Lower leg skin (tissue), 4 donors: Measurements from ENCODE around the gene RERE. TPM values are rescaled to one million over a fixed set of nuclear protein-coding genes. Genes with fewer than 3 reads are reported as not detected.

ENCODE experiments used
- DNase-seq, 2 donors: peaks; one replicate each; pipeline ENCODE4 v3.0.0-alpha.2; 2019; ENCODE audit warnings: low spot score in 2 of 2
- H3K4me3 ChIP-seq: fragments of 200-600 bp; sonication (generic); 2 replicates; pipeline ENCODE4 v1.5.1; 2017; ENCODE audit warnings: mild to moderate bottlenecking, low read depth; ENCODE audit not compliant: poor library complexity, severe bottlenecking
- POLR2A ChIP-seq, 2 donors: fragments of 450-650 bp; IDR thresholded peaks; one replicate each; pipeline ENCODE4 v1.6.1; 2016 to 2017; ENCODE audit warnings: antibody characterized with exemption in 2 of 2, mild to moderate bottlenecking in 1 of 2, moderate library complexity in 1 of 2
- WGBS, 2 donors: methylation state at CpG; one replicate each; pipeline ENCODE4 v1.1.5; 2018; 5-methylcytosine and 5-hydroxymethylcytosine counted together
- intact Hi-C: fragments of 100-400 bp; cut with DNase I; formaldehyde crosslinking; loops from one replicate; pipeline ENCODE4 v1.15.0; 2023; ENCODE audit warnings: low total_unique reads
- total RNA-seq, 4 donors: library from RNA; depleted of rRNA; stranded (reverse); fragments of >200 nt; gene quantifications; one replicate each; pipeline ENCODE4 v1.1.0, GENCODE V29; 2016
- TF ChIP-seq, protein P1 (sequence below), 3 donors: fragments of 450-650 bp; IDR thresholded peaks; one replicate each; pipeline ENCODE4 v1.5.1; 2016; ENCODE audit warnings: antibody characterized with exemption in 3 of 3, mild to moderate bottlenecking in 3 of 3, moderate library complexity in 2 of 3

RERE gene
- total RNA-seq, 4 donors from 2014 or later = 41.0 to 84.9 (median 76.8) TPM

DNA sequence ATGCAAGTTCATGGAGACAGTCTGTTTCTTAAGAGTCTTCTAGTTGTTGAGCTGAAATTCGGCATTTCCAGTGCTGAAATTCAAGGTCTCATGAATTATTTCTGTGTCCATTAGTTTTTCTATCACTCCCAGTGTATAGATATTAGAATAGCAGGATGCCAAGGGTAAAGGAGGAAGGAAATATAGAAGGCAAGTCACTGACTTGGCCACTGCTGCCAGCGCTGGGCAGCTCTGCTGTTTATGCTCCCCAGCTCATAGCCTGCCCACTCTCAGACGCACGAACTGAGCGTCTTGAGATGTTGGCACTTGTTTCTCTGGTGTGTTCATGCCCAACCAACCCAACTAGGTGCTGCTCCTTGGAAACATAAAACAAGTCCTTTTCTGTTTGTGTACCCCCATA is 389.5 kb downstream of the RERE start:
- intact Hi-C loops = no loop called here

DNA sequence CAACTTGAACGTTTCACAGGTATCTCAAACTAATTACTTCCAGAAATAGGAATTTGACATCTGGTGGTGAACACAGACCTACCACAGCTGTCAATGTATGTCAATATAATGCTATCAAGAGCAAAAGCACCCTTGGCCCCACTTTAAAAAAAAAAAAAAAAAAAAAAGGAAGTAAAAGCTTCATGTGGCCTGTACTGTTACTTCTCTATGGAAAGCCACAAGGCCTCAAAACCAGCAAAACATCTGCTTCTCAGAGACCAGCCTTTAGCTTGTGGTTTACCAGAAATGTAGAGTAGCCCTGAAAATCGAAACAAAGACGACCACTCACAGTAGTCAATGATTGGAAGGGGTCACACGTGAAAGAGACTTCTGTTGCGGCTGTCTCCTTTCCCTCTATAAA is 389.9 kb downstream of the RERE start:
- intact Hi-C loops = no loop called here
- TF ChIP-seq, protein P1, sequence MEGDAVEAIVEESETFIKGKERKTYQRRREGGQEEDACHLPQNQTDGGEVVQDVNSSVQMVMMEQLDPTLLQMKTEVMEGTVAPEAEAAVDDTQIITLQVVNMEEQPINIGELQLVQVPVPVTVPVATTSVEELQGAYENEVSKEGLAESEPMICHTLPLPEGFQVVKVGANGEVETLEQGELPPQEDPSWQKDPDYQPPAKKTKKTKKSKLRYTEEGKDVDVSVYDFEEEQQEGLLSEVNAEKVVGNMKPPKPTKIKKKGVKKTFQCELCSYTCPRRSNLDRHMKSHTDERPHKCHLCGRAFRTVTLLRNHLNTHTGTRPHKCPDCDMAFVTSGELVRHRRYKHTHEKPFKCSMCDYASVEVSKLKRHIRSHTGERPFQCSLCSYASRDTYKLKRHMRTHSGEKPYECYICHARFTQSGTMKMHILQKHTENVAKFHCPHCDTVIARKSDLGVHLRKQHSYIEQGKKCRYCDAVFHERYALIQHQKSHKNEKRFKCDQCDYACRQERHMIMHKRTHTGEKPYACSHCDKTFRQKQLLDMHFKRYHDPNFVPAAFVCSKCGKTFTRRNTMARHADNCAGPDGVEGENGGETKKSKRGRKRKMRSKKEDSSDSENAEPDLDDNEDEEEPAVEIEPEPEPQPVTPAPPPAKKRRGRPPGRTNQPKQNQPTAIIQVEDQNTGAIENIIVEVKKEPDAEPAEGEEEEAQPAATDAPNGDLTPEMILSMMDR (IDR thresholded peaks at IDR 0.05) = no peak
- no peak for TF ChIP-seq POLR2A (IDR thresholded peaks at IDR 0.05)
- H3K4me3 ChIP-seq = no peak overlapping the region
- DNase-seq = no peak
- WGBS, 2 donors = 72 to 74% methylated on average over 5 of the region's 5 CpGs

More for the DNA sequence above, 389.5 kb downstream of the RERE start:
- 68 to 85% methylated on average over 5 of the region's 5 CpGs for WGBS, 2 donors
- TF ChIP-seq, protein P1 (IDR thresholded peaks at IDR 0.05) = no peak
- TF ChIP-seq POLR2A (IDR thresholded peaks at IDR 0.05) = no peak
- no peak for DNase-seq
- no peak overlapping the region for H3K4me3 ChIP-seq

DNA sequence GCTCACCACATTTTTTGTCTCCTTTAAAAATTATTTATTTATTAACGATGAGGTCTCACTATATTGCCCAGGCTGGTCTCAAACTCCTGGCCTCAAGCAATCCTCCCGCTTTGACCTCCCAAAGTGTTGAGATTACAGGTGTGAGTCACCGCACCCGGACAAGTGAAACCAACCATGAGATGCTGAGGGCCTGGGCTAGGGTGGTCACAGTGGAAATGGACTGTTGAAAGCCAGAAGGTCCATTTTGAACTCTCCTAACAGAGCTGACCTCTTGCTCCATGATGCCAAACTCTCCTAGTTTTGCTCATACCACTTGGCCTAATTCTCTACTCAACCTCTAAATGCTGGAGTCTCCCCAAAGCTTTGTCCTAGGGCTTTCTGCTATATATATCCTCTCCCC is 390.4 kb downstream of the RERE start:
- no peak overlapping the region for H3K4me3 ChIP-seq
- no peak for DNase-seq
- 89 to 94% methylated on average over 4 of the region's 4 CpGs for WGBS, 2 donors
- TF ChIP-seq, protein P1 (IDR thresholded peaks at IDR 0.05) = no peak
- TF ChIP-seq POLR2A (IDR thresholded peaks at IDR 0.05) = no peak
- intact Hi-C loops = no loop called here

DNA sequence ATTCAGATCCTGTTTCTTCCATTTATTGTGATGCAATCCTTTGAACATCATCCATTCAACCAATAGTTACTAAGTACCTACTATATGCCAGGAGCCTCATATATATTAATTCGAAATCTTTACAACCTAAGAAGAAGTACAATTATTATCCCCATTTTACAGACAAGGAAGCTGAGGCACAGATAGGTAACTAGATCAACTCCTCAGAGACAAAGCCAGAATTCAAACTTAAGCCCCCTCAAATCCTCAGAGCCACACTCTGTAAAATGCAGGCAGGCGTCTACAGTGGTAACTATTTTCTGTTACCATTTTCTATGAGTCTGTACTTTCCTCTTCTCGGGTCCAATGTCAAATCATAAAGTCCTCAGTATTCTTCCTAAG is 391.7 kb downstream of the RERE start:
- no peak overlapping the region for H3K4me3 ChIP-seq
- WGBS, 2 donors = 96 to 99% methylated on average over 3 of the region's 3 CpGs
- DNase-seq = no peak
- intact Hi-C loops = no loop called here
- TF ChIP-seq POLR2A (IDR thresholded peaks at IDR 0.05) = no peak

DNA sequence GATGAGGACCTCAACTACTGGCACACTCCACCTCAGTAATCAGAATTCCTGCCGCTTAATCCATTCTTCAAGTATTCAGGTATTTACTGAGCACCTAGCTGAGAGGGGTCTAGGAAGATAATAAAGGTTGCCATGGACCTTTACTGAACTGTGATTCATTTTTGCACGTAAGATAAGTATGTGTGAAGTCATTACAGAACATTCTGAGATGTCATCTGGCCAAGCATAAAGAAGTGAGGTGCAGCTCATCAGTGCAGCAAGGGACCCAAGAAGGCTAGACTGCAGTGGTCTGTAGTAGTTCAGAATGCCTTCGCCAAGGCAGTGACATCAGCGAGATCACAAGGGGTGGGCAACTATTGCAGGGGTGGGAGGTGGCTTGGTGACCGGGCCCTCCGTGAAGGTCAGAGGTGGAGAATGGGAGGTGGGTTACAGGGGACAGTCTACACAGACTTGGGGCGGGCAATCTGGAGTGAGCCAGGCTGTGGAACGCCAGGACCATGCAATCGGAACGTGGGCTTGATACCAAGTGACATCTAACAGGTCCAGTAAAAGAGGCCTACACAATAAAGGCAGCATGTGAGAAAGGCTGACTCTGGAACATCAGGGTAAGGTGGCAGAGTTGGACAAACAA is 392.2 kb downstream of the RERE start:
- TF ChIP-seq POLR2A (IDR thresholded peaks at IDR 0.05) = no peak
- TF ChIP-seq, protein P1 (IDR thresholded peaks at IDR 0.05) = no peak
- intact Hi-C loops = no loop called here
- no peak overlapping the region for H3K4me3 ChIP-seq
- DNase-seq = no peak
- WGBS, 2 donors = 89 to 92% methylated on average over 10 of the region's 10 CpGs

DNA sequence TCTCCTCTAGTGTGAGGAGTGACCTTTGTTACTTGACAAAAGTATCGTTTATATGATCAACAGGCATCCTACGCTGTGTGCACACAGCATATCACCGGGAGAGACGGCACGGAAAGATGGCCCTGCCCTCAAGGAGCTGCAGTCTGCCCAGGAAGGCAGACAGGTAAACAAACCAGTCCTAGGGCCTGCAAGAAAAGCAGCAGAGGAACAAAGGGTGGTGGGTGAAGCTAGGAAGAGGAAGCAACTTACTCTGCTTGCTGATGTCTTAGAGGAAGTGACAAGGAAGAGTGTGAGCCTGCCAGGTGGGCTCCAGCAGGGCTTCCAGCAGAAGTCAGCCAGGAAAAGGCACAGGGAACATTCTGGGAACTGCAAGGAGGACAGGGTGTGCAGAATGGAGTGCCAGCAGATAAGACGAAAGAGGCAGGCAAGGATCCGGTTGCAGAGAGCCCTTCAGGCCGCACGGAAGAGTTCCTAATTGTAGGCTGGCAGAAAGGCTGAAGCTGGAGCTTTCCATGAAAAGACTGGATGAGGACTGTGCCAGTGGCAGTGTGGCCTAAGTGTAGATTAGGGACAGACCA is 392.8 kb downstream of the RERE start:
- WGBS, 2 donors = 14 to 24% methylated on average over 9 of the region's 9 CpGs
- DNase-seq = peak in 1 of 2 donors; percentile 73
- no peak for TF ChIP-seq POLR2A (IDR thresholded peaks at IDR 0.05)
- TF ChIP-seq, protein P1 (IDR thresholded peaks at IDR 0.05) = no peak
- intact Hi-C loops = no loop called here
- peak overlapping the region; percentile 57 for H3K4me3 ChIP-seq
